CD4-positive, alpha-beta T cell treated with Interleukin-21 for 1 hour (primary cell): ENCODE measurements around the gene CEBPZOS.

Source experiments
- DNase-seq: peaks from one replicate; pipeline ENCODE4 v3.0.0-alpha.2; 2020

The CEBPZOS gene

GRCh38 chr2:37196320-37197195, at the start of gene CEBPZOS:
CEBPZOS (plus strand) TSS chr2:37196496; CDS start chr2:37199705, 3,209 bp downstream.
- DNase-seq: peak; percentile 93

DNA sequence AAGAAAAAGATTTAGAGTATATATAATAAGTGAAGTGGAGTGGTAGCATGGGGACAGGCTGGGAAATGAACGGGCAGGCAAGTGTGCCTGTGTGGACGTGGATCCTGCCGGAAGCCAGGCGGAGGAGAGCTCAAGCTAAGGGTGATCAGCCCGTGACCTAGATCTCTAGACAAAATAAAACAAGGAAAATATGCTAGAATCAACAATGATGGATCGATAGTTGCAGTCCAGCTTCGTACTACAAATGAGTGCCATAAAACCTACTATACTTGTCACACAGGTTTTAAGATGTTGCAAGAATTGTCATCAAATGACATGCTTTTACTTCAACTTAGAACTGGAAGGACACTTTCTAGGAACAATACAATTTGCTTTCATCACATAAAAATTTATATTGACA, 48.0 kb upstream of the CEBPZOS start:
- DNase-seq: no peak

GRCh38 chr2:37149626-37150322, 46.5 kb upstream of the CEBPZOS start:
- DNase-seq: peak; percentile 53

DNA sequence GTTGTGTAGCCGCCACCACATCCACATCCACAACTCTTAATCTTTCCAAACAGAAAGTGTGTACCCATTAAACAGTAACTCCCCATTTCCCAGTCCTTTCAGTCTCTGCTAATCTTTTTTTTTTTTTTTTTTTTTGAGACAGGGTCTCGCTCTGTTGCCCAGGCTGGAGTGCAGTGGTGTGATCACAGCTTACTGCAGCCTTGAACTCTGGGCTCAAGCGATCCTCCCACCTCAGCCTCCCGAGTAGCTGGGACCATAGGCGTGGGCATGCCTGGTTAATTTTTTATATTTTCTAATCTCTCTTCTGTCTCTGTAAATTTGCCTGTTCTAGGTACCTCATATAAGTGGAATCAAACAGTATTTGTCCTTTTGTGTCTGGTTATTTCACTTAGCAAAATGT, 43.1 kb upstream of the CEBPZOS start:
- no peak for DNase-seq

- DNase-seq: no peak
These were observed 41.5 kb upstream of the CEBPZOS start for GRCh38 chr2:37154785-37155184.

DNA sequence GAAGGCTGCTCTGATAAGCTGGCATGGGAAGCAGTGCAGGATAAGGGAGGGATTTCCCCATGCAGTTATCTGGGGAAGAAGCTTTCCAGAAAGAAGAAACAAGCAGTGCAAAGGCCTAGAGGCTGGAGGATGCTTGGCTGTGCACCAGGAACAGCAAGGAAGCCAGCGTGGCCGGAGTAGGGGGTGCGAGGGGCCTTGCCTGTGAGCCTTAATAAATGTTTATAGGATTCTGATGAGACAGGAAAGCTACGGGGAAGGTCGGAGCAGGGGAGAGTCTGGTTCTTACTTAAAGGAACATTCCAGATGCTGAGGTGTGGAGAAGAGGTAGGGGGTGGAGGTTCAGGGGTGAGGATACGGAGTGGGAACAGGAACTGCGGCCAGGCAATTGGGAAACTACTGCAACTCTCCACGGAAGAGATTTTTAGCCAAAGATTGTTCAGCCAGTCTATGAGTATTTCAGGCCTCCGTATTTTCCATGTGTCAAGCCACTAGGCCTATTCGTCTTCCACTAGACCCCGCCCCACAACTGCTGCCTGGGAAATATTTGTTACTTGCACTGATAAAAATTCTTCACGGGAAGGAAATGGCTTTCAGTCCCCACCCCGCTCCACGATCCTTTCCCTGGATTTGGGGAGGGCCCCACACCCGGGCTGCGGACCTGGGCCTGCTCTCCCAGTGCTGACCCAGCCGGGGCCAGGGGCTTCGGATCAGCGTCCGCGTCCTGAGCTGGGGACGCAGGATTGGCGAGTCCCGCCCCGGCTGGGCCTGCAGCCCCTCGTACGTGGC, 40.0 kb upstream of the CEBPZOS start:
- peak; percentile 24 for DNase-seq

DNA sequence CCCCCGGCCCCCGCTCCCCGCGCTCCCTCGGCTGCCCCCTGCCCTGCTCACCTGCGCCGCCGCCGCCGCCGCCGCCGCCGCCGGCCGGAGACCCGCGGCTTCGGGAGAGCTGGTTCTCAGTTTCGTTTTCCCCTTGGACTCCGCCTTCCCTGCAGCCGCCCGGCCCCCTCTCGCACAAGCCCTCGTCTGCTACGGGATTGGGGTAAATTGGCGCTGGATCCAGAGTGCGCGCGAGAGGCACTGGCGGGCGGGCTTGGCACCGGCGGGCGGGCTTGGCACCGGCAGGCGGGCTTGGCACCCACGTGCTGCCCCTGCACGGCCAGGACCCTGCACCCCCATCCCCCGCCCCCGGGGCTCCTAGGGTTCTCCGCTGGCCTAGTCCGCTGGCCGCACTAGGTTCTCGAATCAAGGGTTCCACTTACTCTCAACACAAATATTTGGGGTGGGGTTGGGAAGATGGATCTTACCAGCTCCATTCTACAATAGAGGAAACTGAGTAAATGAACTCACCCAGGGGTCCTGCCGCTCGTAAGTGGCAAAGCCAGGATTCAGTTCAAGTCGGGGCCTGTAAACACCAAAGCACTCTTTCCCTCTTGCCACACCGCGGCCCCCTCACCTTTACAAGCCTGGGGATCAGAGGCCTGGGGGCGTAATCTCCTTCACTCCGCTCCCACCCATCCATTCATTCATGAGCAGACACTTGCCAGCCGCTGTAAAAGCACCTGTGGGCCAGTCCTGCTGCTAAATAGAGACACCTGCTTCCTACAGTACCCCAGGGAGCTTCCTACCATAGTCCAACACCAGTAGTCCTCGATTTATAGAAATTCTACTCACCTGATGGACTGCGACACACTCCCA, 39.2 kb upstream of the CEBPZOS start, which contains the start of gene EIF2AK2:
TSS of gene EIF2AK2 (minus strand) at position 124 of the 858 bp plus-strand sequence. CDS start 9,174 bp downstream, outside the sequence.
- peak; percentile 87 for DNase-seq

DNA sequence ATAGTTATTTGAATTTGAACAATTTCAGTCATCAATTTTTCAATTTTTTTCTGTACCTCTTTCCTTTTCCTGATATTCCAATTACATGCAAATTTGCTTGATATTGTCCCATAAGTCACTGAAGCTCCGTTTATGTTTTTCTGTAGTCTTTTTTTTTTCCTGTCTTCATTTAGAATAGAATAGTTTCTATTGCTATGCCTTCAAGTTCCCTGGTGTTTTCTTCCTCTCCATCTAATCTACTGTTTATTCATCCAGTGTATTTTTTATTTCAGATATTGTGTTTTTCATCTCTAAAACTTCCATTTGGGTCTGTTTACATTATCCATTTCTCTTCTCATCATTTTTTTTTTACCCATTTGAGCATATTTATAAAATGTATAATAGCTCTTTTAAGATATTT, 31.5 kb upstream of the CEBPZOS start:
- DNase-seq: no peak

- no peak for DNase-seq
These were observed 28.6 kb upstream of the CEBPZOS start for GRCh38 chr2:37167636-37168180.

DNA sequence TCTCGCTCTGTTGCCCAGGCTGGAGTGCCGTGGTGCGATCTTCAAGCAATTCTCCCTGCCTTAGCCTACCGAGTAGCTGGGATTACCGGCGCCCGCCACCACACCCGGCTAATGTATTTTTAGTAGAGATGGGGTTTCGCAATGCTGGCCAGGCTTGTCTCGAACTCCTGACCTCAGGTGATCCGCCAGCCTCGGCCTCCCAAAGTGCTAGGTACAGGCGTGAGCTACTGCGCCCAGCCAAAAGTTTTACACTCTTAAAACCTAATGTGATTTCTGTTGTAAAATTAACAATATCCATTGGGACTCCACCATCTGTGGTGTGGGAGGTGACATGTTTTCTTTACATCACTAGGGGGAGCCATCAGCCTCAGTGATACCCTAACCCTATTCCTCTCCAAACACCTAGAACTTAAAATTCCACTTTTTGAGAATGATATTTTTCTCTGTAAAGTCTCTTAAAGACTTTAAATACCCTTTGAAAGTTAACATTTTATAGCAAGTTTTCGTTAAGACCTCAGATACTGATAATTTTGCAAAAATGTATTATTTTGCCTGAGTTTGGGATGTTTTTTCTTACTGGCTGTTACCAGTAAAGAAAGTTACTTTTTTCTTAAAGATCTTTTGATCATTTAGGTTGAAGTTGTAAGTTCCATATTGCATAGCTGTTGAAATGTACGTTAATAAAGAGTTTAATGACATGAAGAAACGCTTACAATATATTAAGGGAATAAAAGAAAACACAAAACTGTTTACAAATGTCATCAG, 27.9 kb upstream of the CEBPZOS start:
- peak; percentile 56 for DNase-seq

DNA sequence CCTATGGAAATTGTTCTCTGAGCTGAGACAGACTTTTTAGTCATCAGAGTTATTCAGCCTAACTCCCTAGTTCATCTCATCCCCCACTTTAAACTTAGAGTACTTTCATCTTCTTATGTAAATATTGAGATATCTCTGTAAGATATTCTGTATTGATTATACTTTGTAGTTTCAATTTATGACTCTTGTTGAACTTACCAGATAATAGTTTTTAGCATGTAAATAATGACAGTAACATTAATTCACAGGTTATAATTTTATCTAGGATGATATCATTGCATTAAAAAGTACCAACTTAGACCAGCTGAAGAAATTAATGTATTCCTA, 24.7 kb upstream of the CEBPZOS start:
- no peak for DNase-seq

DNA sequence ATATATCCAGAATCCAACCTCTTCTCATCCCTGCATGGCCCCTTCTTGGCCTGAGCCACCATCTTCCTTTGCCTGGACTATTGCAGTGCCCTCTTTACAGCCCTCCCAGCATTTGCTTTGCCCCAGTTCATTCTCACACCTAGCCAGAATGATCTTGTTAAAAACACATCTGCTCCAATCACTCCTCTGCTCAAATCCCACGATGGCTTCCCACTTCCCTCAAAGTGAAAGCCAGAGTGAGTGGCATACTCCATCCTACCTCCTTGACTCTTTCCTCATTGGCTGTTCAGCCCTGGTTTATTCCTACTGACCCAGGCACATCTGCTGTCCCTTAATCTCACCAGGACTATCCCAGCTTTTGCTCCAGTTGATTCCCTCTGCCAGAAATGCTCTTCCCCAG, 22.6 kb upstream of the CEBPZOS start:
- no peak for DNase-seq

- DNase-seq: no peak
These were observed 16.2 kb upstream of the CEBPZOS start for GRCh38 chr2:37180006-37180639.

- no peak for DNase-seq
These were observed 15.7 kb upstream of the CEBPZOS start for GRCh38 chr2:37180640-37181039.

GRCh38 chr2:37181726-37182684, 14.3 kb upstream of the CEBPZOS start:
- no peak for DNase-seq

DNA sequence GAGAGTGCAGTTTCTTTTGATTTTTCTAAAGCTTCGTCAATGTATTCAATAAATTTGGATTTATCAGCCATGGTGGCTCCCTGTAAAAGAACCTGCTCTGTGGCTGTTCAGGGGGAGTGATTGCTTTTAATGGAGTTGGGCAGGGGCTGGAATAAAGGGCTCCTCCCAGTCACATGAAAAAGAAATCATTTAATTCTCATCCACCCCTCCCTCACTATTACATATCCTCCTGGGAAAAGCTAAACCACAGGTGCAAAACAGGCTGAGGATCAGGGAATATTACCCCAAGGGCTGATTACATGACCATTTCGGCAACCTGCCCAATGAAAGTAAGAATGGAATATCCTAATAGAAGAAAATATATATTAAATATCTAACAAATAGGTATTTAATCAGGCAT, 7.7 kb upstream of the CEBPZOS start, which contains the start of gene SULT6B1:
TSS of gene SULT6B1 (minus strand) at position 101 of the 400 bp plus-strand sequence. CDS start at position 71, 30 bp downstream.
- no peak for DNase-seq

- no peak for DNase-seq
These were observed 6.7 kb upstream of the CEBPZOS start for GRCh38 chr2:37189452-37190153.

GRCh38 chr2:37190290-37190689, 6.0 kb upstream of the CEBPZOS start:
- no peak for DNase-seq

- no peak for DNase-seq
These were observed 5.0 kb upstream of the CEBPZOS start for GRCh38 chr2:37191253-37191652.
